ENCODE measurements around the gene CBX7.

GRCh38 chr22:39095971-39096370, 56.5 kb downstream of the CBX7 start:
- TF ChIP-seq GATA2 (IDR thresholded peaks at IDR 0.05; ENCODE audit: low read depth, low read length) = no peak
- no peak for TF ChIP-seq GATA3 (IDR thresholded peaks at IDR 0.05; ENCODE audit: low read depth, low read length)

All from SH-SY5Y (cell line).